Loucy (cell line): ENCODE data around the gene DHRS7C.

Experiments
- H2AFZ ChIP-seq: fragments of 200-600 bp; sonication (generic); 2 replicates; pipeline ENCODE4 v1.6.0; 2016; ENCODE audit warnings: antibody characterized with exemption, mild to moderate bottlenecking, low read length, moderate library complexity
- H3F3A ChIP-seq: fragments of 200-600 bp; 2 replicates; pipeline ENCODE4 v1.6.0; 2016; ENCODE audit warnings: antibody characterized with exemption, low read depth, mild to moderate bottlenecking
- H3K27me3 ChIP-seq: fragments of 200-600 bp; sonication (generic); 2 replicates; pipeline ENCODE4 v1.6.1; 2014; ENCODE audit warnings: low read length, mild to moderate bottlenecking; ENCODE audit not compliant: insufficient read depth, poor library complexity, severe bottlenecking
- H3K36me3 ChIP-seq: fragments of 200-600 bp; sonication (generic); 2 replicates; pipeline ENCODE4 v1.6.1; 2016; ENCODE audit warnings: low read length; ENCODE audit not compliant: insufficient read depth
- H3K4me1 ChIP-seq: fragments of 200-600 bp; sonication (generic); 2 replicates; pipeline ENCODE4 v1.5.1; 2014; ENCODE audit warnings: low read length, mild to moderate bottlenecking; ENCODE audit not compliant: insufficient read depth, poor library complexity, severe bottlenecking
- H3K4me2 ChIP-seq: fragments of 200-600 bp; sonication (generic); 2 replicates; pipeline ENCODE4 v1.6.0; 2014; ENCODE audit warnings: antibody characterized with exemption, low read length, low read depth, mild to moderate bottlenecking; ENCODE audit not compliant: poor library complexity, severe bottlenecking
- H3K4me3 ChIP-seq: fragments of 200-600 bp; sonication (generic); 2 replicates; pipeline ENCODE4 v1.5.1; 2014; ENCODE audit warnings: low read length, mild to moderate bottlenecking, mixed read lengths; ENCODE audit not compliant: poor library complexity, severe bottlenecking
- H3K79me2 ChIP-seq: fragments of 200-600 bp; sonication (generic); 2 replicates; pipeline ENCODE4 v1.6.1; 2014; ENCODE audit warnings: low read length; ENCODE audit not compliant: insufficient read depth
- H3K9ac ChIP-seq: fragments of 200-600 bp; sonication (generic); 2 replicates; pipeline ENCODE4 v1.6.0; 2014; ENCODE audit warnings: mild to moderate bottlenecking, low read depth, low read length, moderate library complexity; ENCODE audit not compliant: poor library complexity, severe bottlenecking
- H3K9me2 ChIP-seq: fragments of 200-600 bp; sonication (generic); replicated peaks from 2 replicates; pipeline ENCODE4 v1.6.1; 2016; ENCODE audit warnings: low read depth, low read length, mixed read lengths
- H3K9me3 ChIP-seq: fragments of 200-600 bp; sonication (generic); 2 replicates; pipeline ENCODE4 v1.6.1; 2014; ENCODE audit warnings: mild to moderate bottlenecking, antibody characterized with exemption, low read length, low read depth; ENCODE audit not compliant: insufficient read depth
- H4K20me1 ChIP-seq: fragments of 200-600 bp; sonication (generic); 2 replicates; pipeline ENCODE4 v1.6.0; 2014; ENCODE audit warnings: antibody characterized with exemption, low read length, mild to moderate bottlenecking; ENCODE audit not compliant: insufficient read depth, poor library complexity, severe bottlenecking
- CTCF ChIP-seq: fragments of 200-600 bp; sonication (generic); conservative IDR thresholded peaks from 2 replicates; pipeline ENCODE4 v1.5.1; 2014; ENCODE audit warnings: mild to moderate bottlenecking, antibody characterized with exemption, low read length
- EZH2phosphoT487 ChIP-seq: fragments of 200-600 bp; IDR thresholded peaks from 2 replicates; pipeline ENCODE4 v1.6.1; 2018; ENCODE audit warnings: antibody characterized with exemption, mild to moderate bottlenecking, moderate library complexity, borderline replicate concordance

The DHRS7C gene

GRCh38 chr17:9824094-9824493 lies 32.7 kb upstream of the DHRS7C start:
- no peak overlapping the region for H3K4me2 ChIP-seq
- no peak overlapping the region for H2AFZ ChIP-seq
- no peak for TF ChIP-seq EZH2phosphoT487
- TF ChIP-seq CTCF: peak; percentile 48

GRCh38 chr17:9821921-9822320 lies 30.5 kb upstream of the DHRS7C start, which contains the start of gene GSG1L2:
Gene GSG1L2 (minus strand): TSS chr17:9822079. CDS start chr17:9822071, 8 bp downstream.
- Histone ChIP-seq H3K79me2 (no peaks in the 10 kb centered on the region), H3K36me3 (no peaks in the 10 kb centered on the region), H3K4me1 (no peaks in the 10 kb centered on the region), H3K9ac (no peak within 1 kb of the TSS), H3K9me2 (no peaks in the 10 kb centered on the region), H3K4me3 (no peak within 1 kb of the TSS), H3K27me3 (no peaks in the 10 kb centered on the region), H3F3A (no peaks in the 10 kb centered on the region), H3K9me3 (no peaks in the 10 kb centered on the region), H2AFZ (no peak within 1 kb of the TSS), H3K4me2 (no peak within 1 kb of the TSS), H4K20me1 (no peaks in the 10 kb centered on the region)
- TF ChIP-seq EZH2phosphoT487 (no peak), CTCF (no peak)

More at GRCh38 chr17:9824094-9824493, 32.7 kb upstream of the DHRS7C start:
- H3K9me2 ChIP-seq: no peaks in the 10 kb centered on the region
- no peaks in the 10 kb centered on the region for H3K79me2 ChIP-seq
- H3K4me1 ChIP-seq: no peaks in the 10 kb centered on the region
- no peaks in the 10 kb centered on the region for H3K9me3 ChIP-seq
- no peaks in the 10 kb centered on the region for H3F3A ChIP-seq
- H3K27me3 ChIP-seq: no peaks in the 10 kb centered on the region
- H3K36me3 ChIP-seq: no peaks in the 10 kb centered on the region
- no peaks in the 10 kb centered on the region for H4K20me1 ChIP-seq
- no peak overlapping the region for H3K9ac ChIP-seq
- H3K4me3 ChIP-seq: no peak overlapping the region

- H3K27me3 ChIP-seq: no peaks in the 10 kb centered on the region
- H3F3A ChIP-seq: no peaks in the 10 kb centered on the region
- H3K9ac ChIP-seq: no peak overlapping the region
- H4K20me1 ChIP-seq: no peaks in the 10 kb centered on the region
- H3K9me3 ChIP-seq: no peaks in the 10 kb centered on the region
- H3K79me2 ChIP-seq: no peaks in the 10 kb centered on the region
- no peak overlapping the region for H2AFZ ChIP-seq
- TF ChIP-seq CTCF (no peak), EZH2phosphoT487 (no peak)
- no peaks in the 10 kb centered on the region for H3K36me3 ChIP-seq
- H3K4me3 ChIP-seq: no peak overlapping the region
- H3K4me2 ChIP-seq: no peak overlapping the region
- no peaks in the 10 kb centered on the region for H3K4me1 ChIP-seq
- no peaks in the 10 kb centered on the region for H3K9me2 ChIP-seq
Observed at GRCh38 chr17:9820448-9820847, 29.1 kb upstream of the DHRS7C start.
